K562 (cell line): Measurements from ENCODE around the gene BRICD5. TPM values are rescaled to one million over a fixed set of nuclear protein-coding genes. Genes with fewer than 3 reads are reported as not detected.
A peak's percentile ranks its signal among the peaks of the same experiment; 100 is the strongest.

Experiments used
- ATAC-seq: fragments of 200-7000 bp; cut with Tn5 transposase; 3 replicates; pipeline ENCODE4 v1.9.1; 2020; ENCODE audit warnings: moderate library complexity
- BruUV-seq: library from RNA; stranded (reverse); fragments of 400-500 nt; replicated peaks from 2 replicates; lab custom pipeline; 2021; lab: Mats Ljungman, UMichigan
- CTCF ChIA-PET: fragments of 300-600 bp; formaldehyde crosslinking; extraction: SDS; loops from one replicate; lab custom pipeline; 2021; ENCODE audit warnings: low intra/inter-chr PET ratio; lab: Yijun Ruan, JAX
- POLR2A ChIA-PET: fragments of 300-600, 350-650 bp; sonication (Branson Sonifier 250); formaldehyde crosslinking; extraction: SDS; loops from one replicate; lab custom pipeline; 2021; ENCODE audit warnings: antibody characterized with exemption, inconsistent platforms; lab: Yijun Ruan, JAX
- DNase-seq, 4 experiments: peaks; one replicate each; pipeline versions ENCODE4 v3.0.0 to v3.0.0-alpha.2; 2011 to 2018; ENCODE audit warnings: low spot score in 3 of 4, mixed read lengths in 3 of 4; ENCODE audit errors: extremely low read depth in 1 of 4
- FAIRE-seq: peaks from 2 replicates; lab custom pipeline; 2011; peaks lifted over from hg19 to GRCh38; lab: Jason Lieb, UNC
- H2AFZ ChIP-seq: 2 replicates; pipeline ENCODE4 v1.6.0; 2011; ENCODE audit warnings: low read depth, low read length, control low read depth, inconsistent platforms
- H3K27ac ChIP-seq: fragments of 200-600 bp; 3 replicates; pipeline ENCODE4 v1.8.0; 2011; ENCODE audit warnings: low read depth, mild to moderate bottlenecking, control low read depth, inconsistent platforms, low read length, moderate library complexity, mixed read lengths; ENCODE audit errors: extremely low read depth
- H3K27me3 ChIP-seq, 2 experiments: fragments of 300-600 bp in 1 of 2; 2 replicates in 1 of 2; 3 replicates in 1 of 2; pipeline versions ENCODE4 v1.6.0 to v1.8.0; 2011; ENCODE audit warnings: inconsistent platforms in 2 of 2, low read length in 2 of 2, mild to moderate bottlenecking in 1 of 2, mixed read lengths in 1 of 2, moderate library complexity in 1 of 2; ENCODE audit not compliant: control insufficient read depth in 2 of 2, insufficient read depth in 2 of 2
- H3K36me3 ChIP-seq: fragments of 300-600 bp; 3 replicates; pipeline ENCODE4 v1.8.0; 2011; ENCODE audit warnings: mild to moderate bottlenecking, low read length, inconsistent platforms; ENCODE audit not compliant: control insufficient read depth, insufficient read depth
- H3K4me1 ChIP-seq, 2 experiments: fragments of 200-600 bp in 1 of 2; replicated peaks in 1 of 2; 2 replicates in 1 of 2; 3 replicates in 1 of 2; pipeline versions ENCODE4 v1.5.1 to v1.8.0; 2011; ENCODE audit warnings: inconsistent platforms in 2 of 2, low read length in 2 of 2, mild to moderate bottlenecking in 1 of 2, mixed read lengths in 1 of 2, moderate library complexity in 1 of 2; ENCODE audit not compliant: control insufficient read depth in 2 of 2, insufficient read depth in 2 of 2
- H3K4me2 ChIP-seq: 2 replicates; pipeline ENCODE4 v1.6.1; 2011; ENCODE audit warnings: low read length, control low read depth, inconsistent platforms, mixed read lengths; ENCODE audit not compliant: insufficient read depth
- H3K4me3 ChIP-seq: fragments of 200-600 bp; sonication (generic), shearing (Covaris generic); 2 replicates; pipeline ENCODE4 v1.5.1; 2016; ENCODE audit warnings: control low read depth, inconsistent platforms
- H3K79me2 ChIP-seq: fragments of 200-600 bp; 3 replicates; pipeline ENCODE4 v1.8.0; 2011; ENCODE audit warnings: low read length, inconsistent platforms; ENCODE audit not compliant: control insufficient read depth, insufficient read depth
- H3K9ac ChIP-seq, 2 experiments: 2 replicates each; pipeline versions ENCODE4 v1.6.0 to v1.6.1; 2011; ENCODE audit warnings: low read depth in 2 of 2, low read length in 2 of 2, control low read depth in 1 of 2, inconsistent platforms in 1 of 2, mild to moderate bottlenecking in 1 of 2, mixed read lengths in 1 of 2; ENCODE audit not compliant: insufficient read depth in 1 of 2
- H3K9me1 ChIP-seq: one replicate; pipeline ENCODE4 v1.6.0; 2011; ENCODE audit warnings: inconsistent platforms, mild to moderate bottlenecking, low read length, moderate library complexity; ENCODE audit not compliant: control insufficient read depth, insufficient read depth
- H3K9me3 ChIP-seq: replicated peaks from 2 replicates; pipeline ENCODE4 v1.5.1; 2011; ENCODE audit warnings: low read depth, low read length, inconsistent platforms; ENCODE audit not compliant: control insufficient read depth, insufficient read depth
- H4K20me1 ChIP-seq: replicated peaks from 2 replicates; pipeline ENCODE4 v1.6.1; 2011; ENCODE audit warnings: low read length, inconsistent platforms, mixed read lengths; ENCODE audit not compliant: control insufficient read depth, insufficient read depth
- CBX3 ChIP-seq, 2 experiments: IDR thresholded peaks; 1 replicate in 1 of 2; 2 replicates in 1 of 2; pipeline ENCODE4 v1.6.1; 2012; ENCODE audit warnings: inconsistent platforms in 2 of 2, low read length in 2 of 2, borderline replicate concordance in 1 of 2, control low read depth in 1 of 2
- EGR1 ChIP-seq: fragments of 450-650 bp; conservative IDR thresholded peaks from 2 replicates; pipeline ENCODE4 v1.6.1; 2017; ENCODE audit warnings: mild to moderate bottlenecking
- FIP1L1 ChIP-seq: fragments of 200-400 bp; formaldehyde crosslinking; IDR thresholded peaks from 2 replicates; pipeline ENCODE4 v1.6.1; 2018; ENCODE audit warnings: mild to moderate bottlenecking, low read depth, low read length; ENCODE audit not compliant: poor library complexity, severe bottlenecking
- HMGN3 ChIP-seq: IDR thresholded peaks from 2 replicates; pipeline ENCODE4 v1.6.1; 2011; ENCODE audit warnings: borderline replicate concordance, low read depth, mild to moderate bottlenecking, mixed read lengths, low read length; ENCODE audit not compliant: insufficient read length; ENCODE audit errors: extremely low read depth
- HNRNPL ChIP-seq: fragments of 200-400 bp; formaldehyde crosslinking; IDR thresholded peaks from 2 replicates; pipeline ENCODE4 v1.6.1; 2017; ENCODE audit warnings: low read depth, mild to moderate bottlenecking, low read length
- KLF13 ChIP-seq: fragments of 450-650 bp; IDR thresholded peaks from 2 replicates; pipeline ENCODE4 v1.6.1; 2016; ENCODE audit warnings: missing genetic modification characterization, low read depth, mild to moderate bottlenecking, missing compliant biosample characterization, moderate library complexity, borderline replicate concordance
- MAX ChIP-seq: sonication (generic); formaldehyde crosslinking; IDR thresholded peaks from 2 replicates; pipeline ENCODE4 v1.9.0; 2022; ENCODE audit warnings: mild to moderate bottlenecking, missing genetic modification reagents
- MBD2 ChIP-seq: sonication (generic); IDR thresholded peaks from 2 replicates; pipeline ENCODE4 v1.6.1; 2016; ENCODE audit warnings: low read depth, borderline replicate concordance
- POLR2B ChIP-seq: fragments of 450-650 bp; IDR thresholded peaks from 2 replicates; pipeline ENCODE4 v1.6.1; 2018; ENCODE audit warnings: low read depth; ENCODE audit not compliant: partially characterized antibody
- POLR2G ChIP-seq: fragments of 200-400 bp; formaldehyde crosslinking; IDR thresholded peaks from 2 replicates; pipeline ENCODE4 v1.6.1; 2017; ENCODE audit warnings: low read depth, mild to moderate bottlenecking, antibody characterized with exemption, low read length, moderate library complexity
- PRMT5 ChIP-seq: sonication (generic); formaldehyde crosslinking; IDR thresholded peaks from 2 replicates; pipeline ENCODE4 v1.5.0; 2020; ENCODE audit warnings: missing genetic modification reagents
- PTRF ChIP-seq: fragments of 450-650 bp; IDR thresholded peaks from 2 replicates; pipeline ENCODE4 v1.6.1; 2016; ENCODE audit warnings: mild to moderate bottlenecking, missing genetic modification characterization, missing compliant biosample characterization
- ZKSCAN8 ChIP-seq: fragments of 200-800 bp; sonication (Bioruptor generic); IDR thresholded peaks from 2 replicates; pipeline ENCODE4 v1.6.1; 2016; ENCODE audit warnings: missing genetic modification characterization, missing compliant biosample characterization
- ZNF431 ChIP-seq: sonication (generic); formaldehyde crosslinking; IDR thresholded peaks from 2 replicates; pipeline ENCODE4 v1.8.0; 2022; ENCODE audit warnings: mild to moderate bottlenecking, missing genetic modification reagents
- WGBS: fragments of 100-300 bp; shearing (Covaris generic); methylation state at CpG from one replicate; pipeline ENCODE4 v1.1.6; 2016; ENCODE audit warnings: low coverage, mixed read lengths; ENCODE audit not compliant: insufficient coverage; ENCODE audit errors: missing lambda C conversion rate; 5-methylcytosine and 5-hydroxymethylcytosine counted together
- in situ Hi-C: fragments of 300-500 bp; cut with MboI; formaldehyde crosslinking; loops from 4 replicates; pipeline ENCODE4 v1.15.0; 2018; ENCODE audit warnings: inconsistent platforms, mixed read lengths
- intact Hi-C: fragments of 100-400 bp; cut with micrococcal nuclease; formaldehyde crosslinking; loops from 2 replicates; pipeline ENCODE4 v1.14.2; 2022
- polyA plus RNA-seq, 8 experiments: library from polyadenylated mRNA; depleted of rRNA in 4 of 8; stranded (reverse) in 5 of 8; unstranded in 3 of 8; fragments of >200 nt; fragmentation: Nextera tagmentation in 2 of 8; fragmentation: Illumina TruSeq in 1 of 8; extraction: Ambion mirVana in 2 of 8; extraction: Trizol in 1 of 8; gene quantifications; 2 replicates each; pipeline versions ENCODE4 v1.2.1 to v1.2.3, GENCODE V29; 2011 to 2014; ENCODE audit warnings: inconsistent platforms in 1 of 8, missing spikeins in 1 of 8
- total RNA-seq, 7 experiments: library from RNA; depleted of rRNA in 6 of 7; stranded (reverse); fragments of >200 nt in 6 of 7; fragmentation: Illumina TruSeq in 2 of 7; extraction: Trizol in 2 of 7; gene quantifications; 2 replicates each; pipeline versions ENCODE4 v1.2.1 to v1.2.3, GENCODE V29; 2011 to 2021; ENCODE audit warnings: low replicate concordance in 1 of 7

BRICD5 gene
- total and polyA plus RNA-seq, 9 of the 15 experiments (the other 6 are each of a cell fraction or from before 2014, with no cell fraction given): 0.24 to 15.1 (median 2.4) TPM; not detected in 1

GRCh38 chr16:2179107-2179501 lies 31.6 kb downstream of the BRICD5 start:
- BruUV-seq: no TSS peak
- no peak for FAIRE-seq

GRCh38 chr16:2178321-2179106 lies 32.1 kb downstream of the BRICD5 start:
- FAIRE-seq: peak; percentile 83
- Histone ChIP-seq H3K79me2 (no peaks in the 10 kb centered on the region), H3K9me1 (no peaks in the 10 kb centered on the region), H3K9me3 (no peaks in the 10 kb centered on the region), H3K4me2 (no peak overlapping the region), H3K4me1 (peaks cover 2 to 81% of the 10 kb centered on the region in 2 experiments; a peak in 3 of 5 replicates), H4K20me1 (no peaks in the 10 kb centered on the region; the same call in 1 of the 2 replicates), H3K4me3 (no peak overlapping the region), H3K27me3 (no peaks in the 10 kb centered on the region), H3K36me3 (peaks cover 39% of the 10 kb centered on the region; the same call in 1 of the 3 replicates), H2AFZ (no peak overlapping the region), H3K9ac (no peak overlapping the region), H3K27ac (no peak overlapping the region)
- ATAC-seq: peak; percentile 94
- 82% methylated on average over 23 of the region's 106 CpGs for WGBS
- CTCF ChIA-PET: no interaction called here
- no TSS peak for BruUV-seq
- in situ Hi-C loops (no loop called here), intact Hi-C loops (no loop called here)
- DNase-seq: peak; percentile 85 to 97 (median 92)
- POLR2A ChIA-PET: interaction anchor here (0.5 to 1.1 kb wide), 3 partner anchors 11 to 110 kb away, joined by 3 to 7 read pairs (median 3); no protein-coding TSS in a partner anchor
- 0 out of 2 replicates have a peak, but pooled peaks have one; percentile 25 for TF ChIP-seq KLF13 (tag)
- TF ChIP-seq POLR2B: peak; percentile 55
- peak; percentile 23 for TF ChIP-seq FIP1L1
- TF ChIP-seq ZKSCAN8 (CRISPR knock-in tag): no peak
- peak; percentile 73 for TF ChIP-seq POLR2G
- TF ChIP-seq EGR1: peak; percentile 77
- TF ChIP-seq CBX3 (IDR thresholded peaks at IDR 0.05; ENCODE audit: borderline replicate concordance in 1 of 2, low read length in 2 of 2): peak in 1 of 2 experiments; percentile 55; a peak in 1 of 3 replicates
- TF ChIP-seq MAX (CRISPR knock-in tag): peak; percentile 88
- peak; percentile 63 for TF ChIP-seq HMGN3
- TF ChIP-seq ZNF431 (CRISPR knock-in tag): peak; percentile 74
- peak; percentile 76; the same call in 1 of the 2 replicates for TF ChIP-seq PRMT5 (CRISPR knock-in tag)
- TF ChIP-seq MBD2: peak; percentile 46; the same call in 1 of the 2 replicates

More at GRCh38 chr16:2179107-2179501, 31.6 kb downstream of the BRICD5 start:
- DNase-seq: no peak
- Histone ChIP-seq H3K27ac (no peak overlapping the region), H3K9me1 (no peaks in the 10 kb centered on the region), H3K4me3 (no peak overlapping the region), H3K9me3 (no peaks in the 10 kb centered on the region), H2AFZ (no peak overlapping the region), H3K36me3 (peaks cover 35% of the 10 kb centered on the region; the same call in 1 of the 3 replicates), H3K4me1 (peaks cover 2 to 87% of the 10 kb centered on the region in 2 experiments; a peak in 3 of 5 replicates), H4K20me1 (no peaks in the 10 kb centered on the region; the same call in 1 of the 2 replicates), H3K79me2 (no peaks in the 10 kb centered on the region), H3K4me2 (no peak overlapping the region), H3K9ac (no peak overlapping the region), H3K27me3 (no peaks in the 10 kb centered on the region)
- 0 out of 2 replicates have a peak, but pooled peaks have one; percentile 9 for TF ChIP-seq POLR2G
- TF ChIP-seq HNRNPL: peak; percentile 85
- no peak for TF ChIP-seq PTRF (tag)
- ChIA-PET CTCF (no interaction called here), POLR2A (no interaction called here)
- 100% methylated on average over 2 of the region's 50 CpGs for WGBS
- in situ Hi-C loops: no loop called here
- intact Hi-C loops: no loop called here
- no peak for ATAC-seq
